Lower leg skin (tissue), 4 donors: ENCODE data around the gene ADCYAP1R1. TPM values are rescaled to one million over a fixed set of nuclear protein-coding genes. Genes with fewer than 3 reads are reported as not detected.

Source experiments
- DNase-seq, 2 donors: peaks; one replicate each; pipeline ENCODE4 v3.0.0-alpha.2; 2019; ENCODE audit warnings: low spot score in 2 of 2
- H3K4me3 ChIP-seq: fragments of 200-600 bp; sonication (generic); 2 replicates; pipeline ENCODE4 v1.5.1; 2017; ENCODE audit warnings: mild to moderate bottlenecking, low read depth; ENCODE audit not compliant: poor library complexity, severe bottlenecking
- POLR2A ChIP-seq, 2 donors: fragments of 450-650 bp; IDR thresholded peaks; one replicate each; pipeline ENCODE4 v1.6.1; 2016 to 2017; ENCODE audit warnings: antibody characterized with exemption in 2 of 2, mild to moderate bottlenecking in 1 of 2, moderate library complexity in 1 of 2
- WGBS, 2 donors: methylation state at CpG; one replicate each; pipeline ENCODE4 v1.1.5; 2018; 5-methylcytosine and 5-hydroxymethylcytosine counted together
- intact Hi-C: fragments of 100-400 bp; cut with DNase I; formaldehyde crosslinking; loops from one replicate; pipeline ENCODE4 v1.15.0; 2023; ENCODE audit warnings: low total_unique reads
- total RNA-seq, 4 donors: library from RNA; depleted of rRNA; stranded (reverse); fragments of >200 nt; gene quantifications; one replicate each; pipeline ENCODE4 v1.1.0, GENCODE V29; 2016
- TF ChIP-seq, protein P1 (sequence below), 3 donors: fragments of 450-650 bp; IDR thresholded peaks; one replicate each; pipeline ENCODE4 v1.5.1; 2016; ENCODE audit warnings: antibody characterized with exemption in 3 of 3, mild to moderate bottlenecking in 3 of 3, moderate library complexity in 2 of 3

Gene ADCYAP1R1
- total RNA-seq, 4 donors from 2014 or later, result 0.52 to 1.2 TPM; not detected in 2

DNA sequence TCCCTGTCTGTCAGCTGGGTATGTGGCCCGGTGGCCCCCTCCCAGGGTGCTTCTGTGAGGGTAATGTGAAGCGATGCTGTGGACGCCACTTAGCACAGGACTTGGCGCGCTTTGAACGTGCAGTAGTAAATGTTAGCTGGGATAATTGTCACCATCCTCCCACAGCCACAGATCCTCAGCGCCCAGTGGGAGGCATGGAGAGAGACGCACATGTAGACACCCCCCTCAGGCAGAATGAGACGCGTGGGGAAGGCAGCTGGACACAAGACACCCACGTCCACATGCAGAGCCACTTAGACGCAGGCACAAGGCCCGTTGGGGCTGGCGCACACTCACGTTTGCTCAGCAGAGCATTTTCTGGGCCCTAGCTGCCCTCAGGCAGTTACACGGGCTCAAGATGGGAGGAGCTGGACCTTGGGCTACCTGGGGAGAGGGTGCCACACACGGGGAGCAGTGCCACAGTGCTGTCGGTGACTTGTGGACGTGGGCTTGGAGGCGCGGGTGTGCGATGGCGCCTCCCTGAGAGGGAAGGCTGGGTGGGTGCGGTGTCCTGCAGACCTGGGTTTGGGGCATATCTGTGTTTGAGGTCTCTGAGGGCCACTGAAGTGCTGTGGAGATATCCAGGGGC is 26.4 kb downstream of the ADCYAP1R1 start:
- 88 to 90% methylated on average over 23 to 24 of the region's 24 CpGs for WGBS, 2 donors
- intact Hi-C loops, result no loop called here
- H3K4me3 ChIP-seq, result no peak overlapping the region
- no peak for DNase-seq
- TF ChIP-seq, protein P1, sequence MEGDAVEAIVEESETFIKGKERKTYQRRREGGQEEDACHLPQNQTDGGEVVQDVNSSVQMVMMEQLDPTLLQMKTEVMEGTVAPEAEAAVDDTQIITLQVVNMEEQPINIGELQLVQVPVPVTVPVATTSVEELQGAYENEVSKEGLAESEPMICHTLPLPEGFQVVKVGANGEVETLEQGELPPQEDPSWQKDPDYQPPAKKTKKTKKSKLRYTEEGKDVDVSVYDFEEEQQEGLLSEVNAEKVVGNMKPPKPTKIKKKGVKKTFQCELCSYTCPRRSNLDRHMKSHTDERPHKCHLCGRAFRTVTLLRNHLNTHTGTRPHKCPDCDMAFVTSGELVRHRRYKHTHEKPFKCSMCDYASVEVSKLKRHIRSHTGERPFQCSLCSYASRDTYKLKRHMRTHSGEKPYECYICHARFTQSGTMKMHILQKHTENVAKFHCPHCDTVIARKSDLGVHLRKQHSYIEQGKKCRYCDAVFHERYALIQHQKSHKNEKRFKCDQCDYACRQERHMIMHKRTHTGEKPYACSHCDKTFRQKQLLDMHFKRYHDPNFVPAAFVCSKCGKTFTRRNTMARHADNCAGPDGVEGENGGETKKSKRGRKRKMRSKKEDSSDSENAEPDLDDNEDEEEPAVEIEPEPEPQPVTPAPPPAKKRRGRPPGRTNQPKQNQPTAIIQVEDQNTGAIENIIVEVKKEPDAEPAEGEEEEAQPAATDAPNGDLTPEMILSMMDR (IDR thresholded peaks at IDR 0.05), result no peak
- no peak for TF ChIP-seq POLR2A (IDR thresholded peaks at IDR 0.05)

DNA sequence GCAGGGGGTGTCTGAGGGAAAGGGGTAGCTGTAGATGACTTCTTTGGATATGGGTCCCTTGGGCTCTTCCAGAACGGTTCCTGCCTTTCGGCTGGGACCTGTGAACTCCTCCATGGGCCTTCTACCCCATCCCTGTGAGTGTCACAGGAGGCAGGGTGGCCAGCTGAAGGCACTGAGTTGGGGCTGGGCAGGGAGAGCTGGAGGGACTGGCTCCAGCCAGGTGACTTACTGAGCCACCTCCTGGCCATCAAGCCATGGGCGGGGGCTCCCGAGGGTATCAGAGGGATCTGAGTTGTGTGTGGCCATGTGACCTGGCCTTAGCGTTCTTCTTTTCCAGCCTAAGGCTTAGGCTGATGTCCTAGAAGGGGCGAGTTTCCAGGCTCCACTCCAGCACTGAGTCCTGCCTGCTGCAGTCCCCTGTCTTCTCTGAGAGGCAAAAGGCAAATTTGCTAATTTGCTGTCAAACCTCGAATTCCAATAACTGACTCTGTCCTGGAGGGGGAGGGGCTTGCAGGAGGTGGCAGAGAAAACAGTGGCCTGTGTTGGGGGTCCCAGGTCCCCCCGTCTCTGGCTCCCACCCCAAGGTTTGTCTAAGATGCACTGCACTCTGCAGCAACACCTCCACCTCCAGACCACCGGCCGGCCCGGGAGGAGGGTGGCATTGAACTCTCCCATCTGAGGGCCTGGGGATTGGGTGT is 27.2 kb downstream of the ADCYAP1R1 start:
- intact Hi-C loops, result no loop called here
- no peak for DNase-seq
- no peak overlapping the region for H3K4me3 ChIP-seq
- 71% methylated on average over 9 to 11 of the region's 11 CpGs for WGBS, 2 donors
- no peak for TF ChIP-seq POLR2A (IDR thresholded peaks at IDR 0.05)
- TF ChIP-seq, protein P1 (IDR thresholded peaks at IDR 0.05), result no peak

DNA sequence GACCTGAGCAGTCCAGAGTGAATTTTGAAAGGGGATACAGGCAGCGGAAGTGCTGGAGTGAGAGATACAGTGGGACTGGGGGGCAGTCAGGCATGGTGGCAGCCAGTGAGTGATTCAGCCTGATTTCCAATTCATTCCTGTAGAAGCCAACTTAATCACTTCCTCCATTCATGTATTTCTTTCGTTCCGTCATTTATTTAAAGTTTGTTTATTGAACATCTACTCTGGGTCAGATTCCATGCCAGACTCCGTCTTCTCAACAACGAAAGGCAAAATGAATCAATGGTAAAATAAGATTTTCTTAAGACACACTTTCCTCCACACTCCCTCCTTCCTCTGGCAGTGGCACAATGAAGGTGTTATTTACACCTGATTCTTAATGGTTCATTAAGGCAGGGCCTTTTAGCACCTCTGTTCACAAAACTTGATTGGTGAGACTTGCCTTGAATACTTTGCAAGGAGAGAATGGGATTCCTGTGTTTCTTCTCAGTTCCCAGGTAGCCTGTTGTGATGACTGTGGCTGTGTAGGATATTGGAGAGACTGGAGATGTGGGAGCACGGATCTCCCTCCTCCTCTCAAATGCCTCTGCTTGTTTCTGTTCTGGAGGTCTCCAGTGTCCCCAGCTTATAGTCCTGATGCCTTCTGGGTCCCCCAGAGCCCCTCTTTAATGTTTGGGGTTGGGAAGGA is 27.9 kb downstream of the ADCYAP1R1 start:
- WGBS, 2 donors, result 76% methylated on average over 6 of the region's 6 CpGs

DNA sequence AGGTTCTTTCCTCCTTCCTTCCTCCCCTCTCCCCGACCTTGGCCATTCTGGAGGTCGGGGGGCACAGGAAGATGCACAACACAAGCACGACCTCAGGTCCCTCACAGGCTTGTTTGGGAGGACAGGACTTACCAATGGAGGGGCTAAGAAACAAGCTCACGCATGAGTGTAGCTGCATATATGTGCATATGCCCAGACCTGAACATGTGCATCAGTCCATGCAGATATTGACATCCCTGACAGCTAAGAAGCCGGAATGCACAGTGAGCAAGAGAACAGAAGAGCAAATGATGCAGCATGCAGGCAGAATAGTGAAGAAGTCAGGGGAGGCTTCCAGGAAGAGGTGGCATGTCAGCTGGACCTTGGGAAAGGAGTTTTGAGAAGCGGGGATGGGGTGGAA is 28.7 kb downstream of the ADCYAP1R1 start:
- TF ChIP-seq, protein P1 (IDR thresholded peaks at IDR 0.05), result no peak
- TF ChIP-seq POLR2A (IDR thresholded peaks at IDR 0.05), result no peak
- WGBS, 2 donors, result 72 to 79% methylated on average over 6 of the region's 6 CpGs
- no peak for DNase-seq
- no peak overlapping the region for H3K4me3 ChIP-seq
- intact Hi-C loops, result no loop called here

More for the DNA sequence above, 27.9 kb downstream of the ADCYAP1R1 start:
- intact Hi-C loops, result no loop called here
- H3K4me3 ChIP-seq, result no peak overlapping the region
- no peak for DNase-seq
- no peak for TF ChIP-seq POLR2A (IDR thresholded peaks at IDR 0.05)
- TF ChIP-seq, protein P1 (IDR thresholded peaks at IDR 0.05), result no peak

DNA sequence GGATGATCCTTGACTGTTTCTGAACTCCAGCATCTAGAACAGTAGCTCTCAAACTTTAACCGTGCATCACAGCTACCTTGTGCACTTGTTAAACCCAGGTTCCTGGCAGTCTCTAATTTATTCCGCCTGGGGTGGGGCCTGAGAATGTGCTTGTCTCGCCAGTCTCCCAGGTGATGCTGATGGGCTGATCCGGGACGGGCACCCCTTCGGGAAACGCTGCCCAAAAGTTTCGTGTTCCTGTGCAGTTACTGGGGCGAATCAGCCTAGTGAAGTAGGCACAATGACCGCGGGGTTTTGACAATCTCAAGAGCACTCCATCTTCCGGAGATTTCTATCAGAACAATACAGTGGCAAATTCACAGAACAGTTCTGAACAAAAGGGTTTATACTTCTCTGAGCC is 29.9 kb downstream of the ADCYAP1R1 start:
- WGBS, 2 donors, result 69 to 79% methylated on average over 12 of the region's 12 CpGs
- intact Hi-C loops, result no loop called here
- no peak overlapping the region for H3K4me3 ChIP-seq
- no peak for DNase-seq
- no peak for TF ChIP-seq POLR2A (IDR thresholded peaks at IDR 0.05)
- TF ChIP-seq, protein P1 (IDR thresholded peaks at IDR 0.05), result no peak
